SK-N-SH treated with all-trans-retinoic acid at 6 μM for 48 hours (cell line): Measurements from ENCODE around the gene LRRC2.

Experiments
- GLIS3 ChIP-seq: fragments of 250-450 bp; sonication (Bioruptor Pico); IDR thresholded peaks from 2 replicates; pipeline ENCODE4 v1.5.0; 2020; ENCODE audit warnings: mild to moderate bottlenecking, moderate library complexity
- PPARA ChIP-seq: fragments of 250-450 bp; sonication (Bioruptor Pico); IDR thresholded peaks from 2 replicates; pipeline ENCODE4 v1.5.0; 2020; ENCODE audit warnings: mild to moderate bottlenecking, borderline replicate concordance
- ZNF565 ChIP-seq: fragments of 450-650 bp; formaldehyde crosslinking; conservative IDR thresholded peaks from 2 replicates; pipeline ENCODE4 v1.5.0; 2020; ENCODE audit warnings: low read depth, mild to moderate bottlenecking, moderate library complexity
- TF ChIP-seq, protein P1 (sequence below): fragments of 250-450 bp; sonication (Bioruptor Pico); IDR thresholded peaks from 2 replicates; pipeline ENCODE4 v1.8.0; 2020; ENCODE audit warnings: mild to moderate bottlenecking, moderate library complexity, borderline replicate concordance

DNA sequence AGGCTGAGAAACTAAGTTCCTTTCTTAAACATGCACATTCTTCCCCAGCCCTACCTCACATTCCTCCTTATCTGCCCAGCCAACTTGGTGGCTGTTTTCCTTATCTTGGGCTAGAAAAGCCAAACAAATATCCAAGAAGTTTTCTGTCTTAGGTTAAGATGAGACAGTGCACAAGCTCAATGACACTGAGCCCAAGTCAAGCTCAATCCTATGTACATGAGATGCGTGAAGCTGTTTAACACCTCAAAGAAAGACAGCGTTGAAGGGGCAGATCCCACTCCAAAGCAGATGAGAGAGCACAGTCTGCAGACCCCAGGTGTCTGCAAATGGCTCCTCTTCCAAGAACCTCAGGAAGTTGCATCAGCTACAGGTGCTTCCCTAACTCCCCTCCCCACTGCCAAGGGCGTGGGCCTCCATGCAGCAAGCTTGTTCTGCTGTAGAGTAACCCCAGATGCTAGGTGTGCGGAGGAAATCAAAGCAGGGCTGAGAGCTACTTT lies 16.6 kb downstream of the LRRC2 start:
- TF ChIP-seq ZNF565 (no peak), GLIS3 (CRISPR knock-in tag) (no peak), PPARA (no peak)
- TF ChIP-seq, protein P1, sequence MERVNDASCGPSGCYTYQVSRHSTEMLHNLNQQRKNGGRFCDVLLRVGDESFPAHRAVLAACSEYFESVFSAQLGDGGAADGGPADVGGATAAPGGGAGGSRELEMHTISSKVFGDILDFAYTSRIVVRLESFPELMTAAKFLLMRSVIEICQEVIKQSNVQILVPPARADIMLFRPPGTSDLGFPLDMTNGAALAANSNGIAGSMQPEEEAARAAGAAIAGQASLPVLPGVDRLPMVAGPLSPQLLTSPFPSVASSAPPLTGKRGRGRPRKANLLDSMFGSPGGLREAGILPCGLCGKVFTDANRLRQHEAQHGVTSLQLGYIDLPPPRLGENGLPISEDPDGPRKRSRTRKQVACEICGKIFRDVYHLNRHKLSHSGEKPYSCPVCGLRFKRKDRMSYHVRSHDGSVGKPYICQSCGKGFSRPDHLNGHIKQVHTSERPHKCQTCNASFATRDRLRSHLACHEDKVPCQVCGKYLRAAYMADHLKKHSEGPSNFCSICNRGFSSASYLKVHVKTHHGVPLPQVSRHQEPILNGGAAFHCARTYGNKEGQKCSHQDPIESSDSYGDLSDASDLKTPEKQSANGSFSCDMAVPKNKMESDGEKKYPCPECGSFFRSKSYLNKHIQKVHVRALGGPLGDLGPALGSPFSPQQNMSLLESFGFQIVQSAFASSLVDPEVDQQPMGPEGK: no peak
